Dendritic cell treated with granulocyte-macrophage colony-stimulating factor and Interleukin-4, amounts not matched to agents 40 ng/mL and 50 ng/mL, for 4 days (primary cell): ENCODE data around the gene ARPC1A.
"Not testable (repeated sequence)": the region's sequence is repeated elsewhere in the genome, so short reads cannot be mapped to it uniquely, and the experiment has no call there.

ENCODE experiments used
- H3K27ac Mint-ChIP-seq: one replicate; pipeline ENCODE4 v1.8.0; 2022; ENCODE audit warnings: mild to moderate bottlenecking, mixed read lengths
- H3K27me3 Mint-ChIP-seq: one replicate; pipeline ENCODE4 v1.8.0; 2022; ENCODE audit warnings: mild to moderate bottlenecking, mixed read lengths
- H3K36me3 Mint-ChIP-seq: one replicate; pipeline ENCODE4 v1.8.0; 2022; ENCODE audit warnings: low read depth, mixed read lengths
- H3K4me1 Mint-ChIP-seq: one replicate; pipeline ENCODE4 v1.8.0; 2022; ENCODE audit warnings: low read depth, mixed read lengths
- H3K4me3 Mint-ChIP-seq: one replicate; pipeline ENCODE4 v1.8.0; 2022; ENCODE audit warnings: mild to moderate bottlenecking, moderate library complexity, mixed read lengths
- H3K9me3 Mint-ChIP-seq: one replicate; pipeline ENCODE4 v1.8.0; 2022; ENCODE audit warnings: mixed read lengths
- intact Hi-C: fragments of 100-400 bp; cut with micrococcal nuclease; formaldehyde crosslinking; loops from one replicate; pipeline ENCODE4 v1.15.0; 2022

The ARPC1A gene

DNA sequence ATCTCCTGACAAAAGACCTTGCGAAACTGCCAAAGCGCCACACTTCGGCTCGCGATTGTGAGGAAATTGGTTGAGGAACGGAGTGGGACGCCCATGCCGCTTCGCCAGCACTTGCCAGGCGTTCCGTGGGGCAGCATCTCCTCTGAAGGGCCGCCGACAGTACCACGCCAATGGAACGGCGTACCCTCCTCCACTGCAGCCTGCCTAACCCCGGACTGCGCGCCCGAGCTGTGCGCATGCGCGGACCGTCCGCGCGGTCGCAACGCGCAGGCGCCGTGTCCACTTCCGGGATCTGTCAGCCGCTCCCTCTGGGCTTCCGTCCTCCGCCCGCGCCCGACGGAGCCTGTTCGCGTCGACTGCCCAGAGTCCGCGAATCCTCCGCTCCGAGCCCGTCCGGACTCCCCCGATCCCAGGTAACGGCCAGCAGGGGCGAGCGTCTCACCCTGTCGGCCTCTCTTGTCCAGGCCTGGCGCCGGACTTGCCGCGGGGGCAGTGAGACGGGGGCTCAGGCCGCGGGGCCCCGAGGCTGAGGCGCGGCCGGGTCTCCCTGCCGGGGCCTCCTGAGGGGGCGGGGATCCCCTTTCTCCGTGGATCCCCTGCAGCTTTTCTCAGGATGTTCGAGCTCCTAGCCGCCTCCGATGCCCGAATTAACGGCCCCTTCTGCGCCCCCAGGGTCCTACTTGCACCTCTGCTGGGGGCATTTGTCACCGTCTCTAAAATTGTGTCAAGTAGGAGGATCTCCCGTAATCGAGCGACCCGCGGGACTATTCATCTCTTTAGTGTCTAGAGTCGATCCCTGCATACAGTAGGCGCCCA is at the start of gene ARPC1A:
Gene ARPC1A, plus strand, starts transcription at position 307 of the 816 bp plus-strand sequence. CDS start 7,456 bp downstream, outside the sequence.
- Mint-ChIP-seq H3K9me3 (no peaks in the 10 kb centered on the region), H3K4me1 (peaks cover 49% of the 10 kb centered on the region)
- intact Hi-C loops = loop anchor here (5.0 kb wide), 2 partner anchors 52 to 188 kb away; no protein-coding TSS in a partner anchor

GRCh38 chr7:99278180-99278579 is 47.5 kb upstream of the ARPC1A start:
- peaks cover 2% of the 10 kb centered on the region for H3K27me3 Mint-ChIP-seq
- peaks cover 10% of the 10 kb centered on the region for H3K4me1 Mint-ChIP-seq
- H3K4me3 Mint-ChIP-seq = no peak overlapping the region
- intact Hi-C loops = no loop called here
- H3K9me3 Mint-ChIP-seq = no peaks in the 10 kb centered on the region
- H3K27ac Mint-ChIP-seq = no peak overlapping the region
- no peaks in the 10 kb centered on the region for H3K36me3 Mint-ChIP-seq

More for the DNA sequence above, at the start of gene ARPC1A:
- Mint-ChIP-seq H3K36me3 (peaks cover 24% of the 10 kb centered on the region), H3K27ac (peak within 1 kb of the TSS; percentile 91), H3K27me3 (no peaks in the 10 kb centered on the region), H3K4me3 (peak within 1 kb of the TSS; percentile 72)

- H3K27me3 Mint-ChIP-seq, intact Hi-C loops, H3K27ac Mint-ChIP-seq, H3K4me3 Mint-ChIP-seq, H3K36me3 Mint-ChIP-seq, H3K4me1 Mint-ChIP-seq, H3K9me3 Mint-ChIP-seq: not testable (repeated sequence)
Observed at GRCh38 chr7:99284165-99284564, 41.5 kb upstream of the ARPC1A start.

DNA sequence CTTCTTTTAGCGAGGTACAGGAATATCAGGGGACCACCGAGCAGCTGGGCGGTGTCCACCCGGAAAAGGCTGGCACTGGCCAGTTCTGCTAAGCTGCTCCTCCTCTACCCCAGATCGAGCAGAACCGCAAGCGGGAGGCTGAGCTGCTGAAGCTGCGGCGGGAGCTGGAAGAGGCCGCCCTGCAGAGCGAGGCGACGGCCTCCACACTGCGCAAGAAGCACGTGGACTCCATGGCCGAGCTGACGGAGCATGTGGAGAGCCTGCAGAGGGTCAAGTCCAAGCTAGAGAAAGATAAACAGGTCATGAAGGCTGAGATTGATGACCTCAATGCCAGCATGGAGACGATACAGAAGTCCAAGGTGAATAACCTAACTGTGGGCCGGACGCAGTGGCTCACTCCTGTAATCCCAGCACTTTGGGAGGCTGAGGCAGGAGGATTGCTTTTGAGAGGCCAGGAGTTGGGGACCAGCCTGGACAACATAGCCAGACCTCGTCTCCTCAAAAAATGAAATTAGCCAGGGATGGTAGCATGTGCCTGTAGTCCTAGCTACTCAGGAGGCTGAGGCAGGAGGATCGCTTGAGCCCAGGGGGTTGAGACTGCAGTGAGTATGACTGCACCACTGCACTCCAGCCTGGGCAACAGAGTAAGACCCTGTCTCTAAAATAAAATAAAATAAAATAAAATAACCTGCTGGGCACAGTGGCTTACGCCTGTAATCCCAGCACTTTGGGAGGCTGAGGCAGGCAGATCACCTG is 37.7 kb upstream of the ARPC1A start:
- H3K36me3 Mint-ChIP-seq = no peaks in the 10 kb centered on the region
- no peaks in the 10 kb centered on the region for H3K27me3 Mint-ChIP-seq
- no peaks in the 10 kb centered on the region for H3K4me1 Mint-ChIP-seq
- intact Hi-C loops = no loop called here
- H3K27ac Mint-ChIP-seq = no peak overlapping the region
- H3K4me3 Mint-ChIP-seq = no peak overlapping the region
- no peaks in the 10 kb centered on the region for H3K9me3 Mint-ChIP-seq

DNA sequence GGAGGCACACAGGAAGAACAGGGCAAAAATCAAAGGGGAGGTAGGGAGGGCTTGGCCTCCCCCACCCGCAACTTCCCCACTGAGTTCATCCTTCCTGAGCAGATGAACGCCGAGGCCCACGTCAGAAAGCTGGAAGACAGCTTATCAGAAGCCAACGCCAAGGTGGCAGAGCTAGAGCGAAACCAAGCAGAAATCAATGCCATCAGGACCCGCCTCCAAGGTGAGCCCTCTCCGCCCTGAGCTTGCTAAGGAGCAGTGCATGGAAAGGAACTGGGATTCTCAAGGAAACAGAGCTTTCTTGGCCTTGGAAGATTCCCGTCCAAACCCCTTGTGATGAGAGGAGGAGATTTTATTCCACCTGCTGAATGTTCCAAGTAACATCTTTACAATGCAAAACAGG is 36.5 kb upstream of the ARPC1A start:
- Mint-ChIP-seq H3K9me3 (no peaks in the 10 kb centered on the region), H3K27me3 (no peaks in the 10 kb centered on the region), H3K36me3 (no peaks in the 10 kb centered on the region), H3K4me1 (no peaks in the 10 kb centered on the region), H3K4me3 (no peak overlapping the region), H3K27ac (no peak overlapping the region)
- intact Hi-C loops = no loop called here

DNA sequence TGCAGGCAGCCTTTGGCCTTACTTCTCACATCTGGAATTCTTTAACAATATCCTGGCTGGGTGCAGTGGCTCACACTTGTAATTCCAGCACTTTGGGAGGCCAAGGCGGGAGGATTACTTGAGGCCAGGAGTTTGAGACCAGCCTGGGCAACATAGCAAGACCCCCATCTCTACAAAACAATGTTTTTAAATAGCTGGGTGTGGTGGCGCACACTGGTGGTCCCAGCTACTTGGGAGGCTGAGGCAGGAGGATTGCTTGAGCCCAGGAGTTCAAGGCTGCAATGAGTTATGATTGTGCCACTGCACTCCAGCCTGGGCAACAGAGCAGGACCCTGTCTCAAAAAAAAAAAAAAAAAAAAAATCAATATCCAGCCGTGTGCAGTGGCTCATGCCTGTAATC is 35.5 kb upstream of the ARPC1A start:
- H3K4me3 Mint-ChIP-seq, H3K36me3 Mint-ChIP-seq, intact Hi-C loops, H3K9me3 Mint-ChIP-seq, H3K27ac Mint-ChIP-seq, H3K27me3 Mint-ChIP-seq, H3K4me1 Mint-ChIP-seq: not testable (repeated sequence)

- Mint-ChIP-seq H3K9me3 (no peaks in the 10 kb centered on the region), H3K4me1 (no peaks in the 10 kb centered on the region), H3K27ac (no peak overlapping the region), H3K36me3 (no peaks in the 10 kb centered on the region), H3K4me3 (no peak overlapping the region), H3K27me3 (no peaks in the 10 kb centered on the region)
- intact Hi-C loops = no loop called here
Observed at GRCh38 chr7:99290980-99291607, 34.6 kb upstream of the ARPC1A start.

- H3K27me3 Mint-ChIP-seq = no peaks in the 10 kb centered on the region
- H3K4me1 Mint-ChIP-seq = no peaks in the 10 kb centered on the region
- no peaks in the 10 kb centered on the region for H3K9me3 Mint-ChIP-seq
- no peak overlapping the region for H3K27ac Mint-ChIP-seq
- intact Hi-C loops = no loop called here
- no peaks in the 10 kb centered on the region for H3K36me3 Mint-ChIP-seq
- no peak overlapping the region for H3K4me3 Mint-ChIP-seq
Observed at GRCh38 chr7:99292127-99292526, 33.6 kb upstream of the ARPC1A start.

- no peaks in the 10 kb centered on the region for H3K9me3 Mint-ChIP-seq
- H3K27me3 Mint-ChIP-seq = no peaks in the 10 kb centered on the region
- intact Hi-C loops = no loop called here
- no peaks in the 10 kb centered on the region for H3K4me1 Mint-ChIP-seq
- no peak overlapping the region for H3K4me3 Mint-ChIP-seq
- H3K27ac Mint-ChIP-seq = no peak overlapping the region
- no peaks in the 10 kb centered on the region for H3K36me3 Mint-ChIP-seq
Observed at GRCh38 chr7:99293167-99293566, 32.5 kb upstream of the ARPC1A start.

DNA sequence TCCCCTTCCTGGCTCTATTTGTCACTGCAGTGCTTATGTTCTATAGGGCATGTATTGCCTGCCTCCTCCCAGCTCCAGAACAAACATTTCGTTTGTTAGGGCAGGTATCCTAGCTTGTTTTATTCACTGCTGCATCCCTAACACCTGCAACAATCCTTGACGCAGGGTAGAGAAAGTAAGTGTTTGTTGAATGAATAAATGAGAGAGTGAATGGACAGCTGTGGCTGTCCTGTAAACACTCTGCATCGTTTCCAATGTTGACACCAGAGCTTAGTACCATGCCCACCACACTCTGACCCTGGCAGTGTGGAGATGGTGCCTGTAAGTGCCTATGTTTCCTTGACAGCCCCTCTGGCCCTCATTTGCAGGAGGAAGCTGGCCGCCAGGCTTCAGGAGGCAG is 32.0 kb upstream of the ARPC1A start:
- no peaks in the 10 kb centered on the region for H3K9me3 Mint-ChIP-seq
- intact Hi-C loops = no loop called here
- no peaks in the 10 kb centered on the region for H3K4me1 Mint-ChIP-seq
- H3K27ac Mint-ChIP-seq = no peak overlapping the region
- no peak overlapping the region for H3K4me3 Mint-ChIP-seq
- H3K27me3 Mint-ChIP-seq = no peaks in the 10 kb centered on the region
- H3K36me3 Mint-ChIP-seq = no peaks in the 10 kb centered on the region

DNA sequence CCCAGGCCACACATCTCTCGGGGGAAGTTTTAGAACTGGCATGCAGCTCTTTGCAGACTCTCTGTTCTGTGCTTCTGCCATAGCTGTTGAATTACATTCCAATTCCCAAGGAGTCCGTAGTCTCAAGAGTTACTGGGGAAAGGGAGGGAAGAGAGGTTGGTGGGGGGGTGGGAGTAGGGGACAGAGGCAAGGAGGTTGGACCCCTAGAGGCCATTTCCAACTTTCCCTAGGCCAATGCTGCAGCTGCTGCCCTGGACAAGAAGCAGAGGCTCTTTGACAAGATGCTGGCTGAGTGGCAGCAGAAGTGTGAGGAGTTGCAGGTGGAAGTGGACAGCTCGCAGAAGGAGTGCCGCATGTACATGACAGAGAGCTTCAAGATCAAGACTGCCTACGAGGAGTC is 29.2 kb upstream of the ARPC1A start:
- Mint-ChIP-seq H3K9me3 (no peaks in the 10 kb centered on the region), H3K36me3 (no peaks in the 10 kb centered on the region), H3K27ac (no peak overlapping the region), H3K4me1 (no peaks in the 10 kb centered on the region), H3K27me3 (no peaks in the 10 kb centered on the region), H3K4me3 (no peak overlapping the region)
- intact Hi-C loops = no loop called here

- Mint-ChIP-seq H3K4me3 (no peak overlapping the region), H3K9me3 (no peaks in the 10 kb centered on the region), H3K36me3 (no peaks in the 10 kb centered on the region), H3K4me1 (peaks cover 13% of the 10 kb centered on the region), H3K27me3 (no peaks in the 10 kb centered on the region), H3K27ac (no peak overlapping the region)
- intact Hi-C loops = no loop called here
Observed at GRCh38 chr7:99301496-99301895, 24.2 kb upstream of the ARPC1A start.

DNA sequence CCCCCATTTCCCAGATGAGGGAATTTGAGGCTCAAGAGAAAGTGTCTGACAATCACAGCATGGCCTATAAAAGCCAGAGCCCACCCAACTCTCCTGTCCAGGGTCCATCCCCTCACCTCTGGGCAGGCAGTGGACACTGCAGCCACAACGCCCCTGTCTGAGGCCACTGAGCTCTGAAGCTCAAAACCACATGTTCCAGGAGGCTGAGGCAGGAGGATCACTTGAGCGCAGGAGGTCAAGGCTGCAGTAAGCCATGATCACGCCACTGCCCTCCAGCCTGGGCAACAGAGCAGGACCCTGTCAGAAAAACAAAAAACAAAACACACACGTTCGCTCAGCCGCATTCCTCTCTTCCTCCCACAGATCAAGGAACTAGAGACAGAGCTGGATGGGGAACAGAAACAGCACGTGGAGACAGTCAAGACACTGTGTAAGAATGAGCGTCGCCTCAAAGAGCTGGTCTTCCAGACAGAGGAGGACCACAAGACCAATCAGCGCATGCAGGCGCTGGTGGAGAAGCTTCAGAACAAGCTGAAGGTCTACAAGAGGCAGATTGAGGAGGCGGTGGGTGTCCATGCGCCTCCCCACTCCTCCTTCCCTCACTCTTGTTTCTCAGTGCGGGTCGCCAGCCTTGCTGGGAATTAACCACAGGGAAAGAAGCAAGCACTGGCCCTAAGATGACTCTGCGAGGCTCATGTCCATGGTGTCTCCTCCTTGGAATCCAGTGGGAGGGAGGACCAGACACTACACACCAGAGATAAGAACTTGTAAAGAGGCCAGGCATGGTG is 20.0 kb upstream of the ARPC1A start:
- Mint-ChIP-seq H3K36me3 (no peaks in the 10 kb centered on the region), H3K4me3 (no peak overlapping the region)
- intact Hi-C loops = no loop called here

More for the DNA sequence above, 20.0 kb upstream of the ARPC1A start:
- Mint-ChIP-seq H3K4me1 (peaks cover 13% of the 10 kb centered on the region), H3K27ac (no peak overlapping the region), H3K27me3 (no peaks in the 10 kb centered on the region), H3K9me3 (peaks cover 11% of the 10 kb centered on the region)
